HepG2 (cell line): ENCODE data around the gene HMX1. TPM values are rescaled to one million over a fixed set of nuclear protein-coding genes. Genes with fewer than 3 reads are reported as not detected.

Experiments
- ATAC-seq: fragments of 200-7000 bp; cut with Tn5 transposase; 3 replicates; pipeline ENCODE4 v1.9.1; 2020; ENCODE audit warnings: mild to moderate bottlenecking, moderate library complexity
- BruUV-seq: library from RNA; stranded (reverse); fragments of 400-500 nt; replicated peaks from 2 replicates; lab custom pipeline; 2021; lab: Mats Ljungman, UMichigan
- CTCF ChIA-PET: fragments of 300-600 bp; formaldehyde crosslinking; extraction: SDS; loops from one replicate; lab custom pipeline; 2021; ENCODE audit warnings: low total read pairs, inconsistent platforms, low intra/inter-chr PET ratio; lab: Yijun Ruan, JAX
- POLR2A ChIA-PET: fragments of 350-600 bp; sonication (Branson Sonifier 250); formaldehyde crosslinking; loops from one replicate; lab custom pipeline; 2020; ENCODE audit warnings: antibody characterized with exemption, inconsistent platforms; lab: Yijun Ruan, JAX
- DNase-seq: peaks from one replicate; pipeline ENCODE4 v3.0.0-alpha.2; 2015; ENCODE audit warnings: low spot score
- FAIRE-seq: peaks from 3 replicates; lab custom pipeline; 2011; peaks lifted over from hg19 to GRCh38; lab: Jason Lieb, UNC
- H2AFZ ChIP-seq: one replicate; pipeline ENCODE4 v1.6.1; 2011; ENCODE audit warnings: low read length, inconsistent platforms
- H3K27ac ChIP-seq: fragments of 300-600 bp; 3 replicates; pipeline ENCODE4 v1.8.0; 2011; ENCODE audit warnings: mixed run types, mild to moderate bottlenecking, mixed read lengths, low read length, inconsistent platforms; ENCODE audit not compliant: insufficient read depth; ENCODE audit errors: extremely low read length
- H3K27me3 ChIP-seq, 2 experiments: fragments of 200-600 bp in 1 of 2; 2 replicates in 1 of 2; 3 replicates in 1 of 2; pipeline versions ENCODE4 v1.6.0 to v1.8.0; 2011; ENCODE audit warnings: low read length in 2 of 2, mild to moderate bottlenecking in 2 of 2, moderate library complexity in 2 of 2, inconsistent platforms in 1 of 2; ENCODE audit not compliant: insufficient read depth in 2 of 2, control insufficient read depth in 1 of 2
- H3K36me3 ChIP-seq, 2 experiments: fragments of 200-600 bp in 1 of 2; replicated peaks in 1 of 2; 2 replicates in 1 of 2; 3 replicates in 1 of 2; pipeline versions ENCODE4 v1.5.1 to v1.8.0; 2011; ENCODE audit warnings: low read length in 2 of 2, inconsistent platforms in 1 of 2; ENCODE audit not compliant: insufficient read depth in 2 of 2, control insufficient read depth in 1 of 2
- H3K4me1 ChIP-seq: 2 replicates; pipeline ENCODE4 v1.5.1; 2012; ENCODE audit warnings: low read length, inconsistent platforms; ENCODE audit not compliant: insufficient read depth
- H3K4me2 ChIP-seq: 2 replicates; pipeline ENCODE4 v1.6.0; 2011; ENCODE audit warnings: low read depth, low read length, inconsistent platforms
- H3K4me3 ChIP-seq, 3 experiments: fragments of 200-600 bp in 1 of 3; sonication (generic), shearing (Covaris generic) in 1 of 3; replicated peaks in 1 of 3; 2 replicates each; pipeline ENCODE4 v1.5.1; 2011 to 2016; ENCODE audit warnings: low read length in 3 of 3, inconsistent platforms in 2 of 3, low read depth in 2 of 3, mild to moderate bottlenecking in 2 of 3, control low read depth in 1 of 3, mixed read lengths in 1 of 3; ENCODE audit not compliant: insufficient read depth in 1 of 3
- H3K79me2 ChIP-seq: one replicate; pipeline ENCODE4 v1.6.1; 2011; ENCODE audit warnings: low read length, inconsistent platforms; ENCODE audit not compliant: insufficient read depth
- H3K9ac ChIP-seq: 2 replicates; pipeline ENCODE4 v1.6.0; 2011; ENCODE audit warnings: mild to moderate bottlenecking, low read depth, low read length, inconsistent platforms; ENCODE audit not compliant: insufficient read depth
- H3K9me3 ChIP-seq: 2 replicates; pipeline ENCODE4 v1.5.1; 2012; ENCODE audit warnings: mild to moderate bottlenecking, low read length
- H4K20me1 ChIP-seq: 2 replicates; pipeline ENCODE4 v1.6.0; 2011; ENCODE audit warnings: inconsistent platforms, mild to moderate bottlenecking, low read length, moderate library complexity; ENCODE audit not compliant: insufficient read depth
- EZH2 ChIP-seq: conservative IDR thresholded peaks from 2 replicates; pipeline ENCODE4 v1.6.1; 2012; ENCODE audit warnings: mild to moderate bottlenecking, low read depth, low read length, moderate library complexity
- FOSL1 ChIP-seq: sonication (generic); formaldehyde crosslinking; IDR thresholded peaks from 2 replicates; pipeline ENCODE4 v1.9.0; 2021; ENCODE audit warnings: missing genetic modification reagents, borderline replicate concordance
- IKZF1 ChIP-seq: fragments of 450-650 bp; IDR thresholded peaks from 2 replicates; pipeline ENCODE4 v1.7.1; 2016
- KDM4B ChIP-seq: sonication (generic); formaldehyde crosslinking; IDR thresholded peaks from 2 replicates; pipeline ENCODE4 v1.4.0; 2020; ENCODE audit warnings: missing genetic modification reagents
- KLF15 ChIP-seq: sonication (generic); formaldehyde crosslinking; IDR thresholded peaks from 2 replicates; pipeline ENCODE4 v1.8.1; 2023; ENCODE audit warnings: borderline replicate concordance, mild to moderate bottlenecking, inconsistent platforms, missing genetic modification reagents, mixed read lengths
- KLF16 ChIP-seq, 2 experiments: sonication (generic) in 1 of 2; formaldehyde crosslinking in 1 of 2; IDR thresholded peaks; 2 replicates each; pipeline versions ENCODE4 v1.6.1 to v1.8.0; 2016 to 2023; ENCODE audit warnings: missing genetic modification reagents in 2 of 2, missing compliant biosample characterization in 1 of 2
- MTA1 ChIP-seq: sonication (generic); formaldehyde crosslinking; IDR thresholded peaks from 2 replicates; pipeline ENCODE4 v1.4.0; 2020; ENCODE audit warnings: missing genetic modification reagents, mild to moderate bottlenecking, borderline replicate concordance
- NFKB2 ChIP-seq: sonication (generic); formaldehyde crosslinking; IDR thresholded peaks from 2 replicates; pipeline ENCODE4 v1.4.0; 2020; ENCODE audit warnings: missing genetic modification reagents, borderline replicate concordance
- NR1H2 ChIP-seq: sonication (generic); formaldehyde crosslinking; IDR thresholded peaks from 2 replicates; pipeline ENCODE4 v1.8.1; 2022; ENCODE audit warnings: low read depth, missing genetic modification reagents, borderline replicate concordance
- PITX1 ChIP-seq: sonication (generic); formaldehyde crosslinking; IDR thresholded peaks from 2 replicates; pipeline ENCODE4 v1.5.1; 2020; ENCODE audit warnings: mild to moderate bottlenecking, missing genetic modification reagents
- ZFY ChIP-seq: sonication (generic); formaldehyde crosslinking; IDR thresholded peaks from 2 replicates; pipeline ENCODE4 v1.4.0; 2020; ENCODE audit warnings: missing genetic modification reagents
- ZNF101 ChIP-seq: sonication (generic); formaldehyde crosslinking; IDR thresholded peaks from 2 replicates; pipeline ENCODE4 v1.4.0; 2020; ENCODE audit warnings: mild to moderate bottlenecking, low read depth, missing genetic modification reagents, borderline replicate concordance
- ZNF274 ChIP-seq: sonication (generic); formaldehyde crosslinking; IDR thresholded peaks from 2 replicates; pipeline ENCODE4 v1.5.1; 2020; ENCODE audit warnings: mild to moderate bottlenecking, missing genetic modification reagents
- ZNF282 ChIP-seq: fragments of 450-650 bp; IDR thresholded peaks from 2 replicates; pipeline ENCODE4 v1.6.1; 2018; ENCODE audit not compliant: partially characterized antibody
- ZNF619 ChIP-seq: sonication (generic); formaldehyde crosslinking; IDR thresholded peaks from 2 replicates; pipeline ENCODE4 v1.4.0; 2020; ENCODE audit warnings: mild to moderate bottlenecking, missing genetic modification reagents
- WGBS: methylation state at CpG from one replicate; pipeline ENCODE4 v1.1.6; 2017; ENCODE audit warnings: low lambda C conversion rate; 5-methylcytosine and 5-hydroxymethylcytosine counted together
- in situ Hi-C: cut with HindIII; loops from 2 replicates; pipeline ENCODE4 v1.10.0; 2017; ENCODE audit warnings: low pct_unique_long_range_greater_than_20kb; ENCODE audit not compliant: extremely low pct_ligation_motif_present
- intact Hi-C: fragments of 100-400 bp; cut with micrococcal nuclease; formaldehyde crosslinking; loops from one replicate; pipeline ENCODE4 v1.10.0; 2022; ENCODE audit not compliant: unreplicated experiment
- polyA plus RNA-seq, 8 experiments: library from polyadenylated mRNA; depleted of rRNA in 3 of 8; stranded (reverse) in 7 of 8; unstranded in 1 of 8; fragments of >200 nt; fragmentation: Illumina TruSeq in 4 of 8; extraction: Trizol in 4 of 8; gene quantifications; 2 replicates each; pipeline versions ENCODE4 v1.2.1 to v1.2.3, GENCODE V29; 2011 to 2016; ENCODE audit warnings: low read depth in 4 of 8, missing spikeins in 1 of 8, mixed read lengths in 1 of 8; ENCODE audit not compliant: insufficient read depth in 1 of 8
- total RNA-seq, 5 experiments: library from RNA; depleted of rRNA; stranded (reverse); fragments of >200 nt; fragmentation: Illumina TruSeq; extraction: Trizol; gene quantifications; 2 replicates each; pipeline ENCODE4 v1.2.3, GENCODE V29; 2016; ENCODE audit warnings: low read depth in 1 of 5
- TF ChIP-seq, protein P1 (sequence below): sonication (generic); formaldehyde crosslinking; IDR thresholded peaks from 2 replicates; pipeline ENCODE4 v1.9.0; 2022; ENCODE audit warnings: missing genetic modification reagents, mild to moderate bottlenecking, borderline replicate concordance

Gene HMX1
- total and polyA plus RNA-seq, 2 of the 13 experiments (the other 11 are each of a cell fraction or from before 2014, with no cell fraction given), result not detected

DNA sequence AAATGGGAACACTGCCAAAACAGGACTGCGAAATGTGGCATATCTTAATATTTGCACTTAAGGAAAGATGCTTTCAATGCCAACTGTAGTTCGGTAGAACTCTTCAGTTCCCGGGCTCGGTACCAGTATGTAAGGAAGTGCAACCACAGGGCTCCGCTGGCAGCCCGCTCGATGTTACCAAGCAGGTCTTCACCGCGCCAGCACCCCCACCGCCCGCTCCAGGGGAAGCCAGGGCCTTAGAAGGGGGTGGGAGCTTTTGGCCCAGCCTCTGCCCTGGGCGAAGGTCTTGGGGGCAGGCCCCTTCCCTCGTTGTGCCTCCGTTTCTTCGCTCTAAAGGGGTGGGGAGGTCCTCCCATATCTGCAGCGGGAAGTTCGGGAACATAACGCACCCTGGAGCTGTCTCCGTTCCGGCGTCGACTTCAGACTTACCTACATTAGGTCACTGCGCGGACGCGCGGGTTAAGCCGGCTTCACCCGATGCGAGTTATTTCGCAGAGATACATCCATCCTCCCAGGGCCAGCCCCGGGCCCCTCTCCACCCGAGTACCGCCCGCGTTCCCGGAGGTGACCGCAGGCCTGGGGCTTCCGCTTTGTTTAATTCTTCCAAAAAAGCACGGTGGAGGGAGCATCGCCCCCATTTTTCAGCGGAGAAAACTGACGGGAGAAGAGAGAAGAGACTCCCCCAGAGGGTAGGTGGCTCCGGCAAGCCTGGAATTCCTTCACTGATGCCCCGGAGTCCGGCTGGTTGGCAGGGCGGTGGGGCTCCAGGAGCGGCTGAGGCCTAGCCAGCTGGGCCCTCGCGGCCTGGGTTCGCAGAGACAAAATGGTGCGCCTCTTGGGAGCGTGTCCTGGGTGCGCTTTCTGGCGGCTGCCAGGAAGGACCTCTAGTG lies 1.0 kb upstream of the HMX1 start:
- POLR2A ChIA-PET, result no interaction called here
- DNase-seq (no peak), FAIRE-seq (no peak), ATAC-seq (no peak)
- H3K9ac ChIP-seq, result no peak overlapping the region
- H4K20me1 ChIP-seq, result no peaks in the 10 kb centered on the region
- no peaks in the 10 kb centered on the region for H3K4me1 ChIP-seq
- no peak overlapping the region for H3K27ac ChIP-seq
- H3K9me3 ChIP-seq, result no peaks in the 10 kb centered on the region
- no peak overlapping the region for H3K4me3 ChIP-seq
- CTCF ChIA-PET, result no interaction called here
- H3K27me3 ChIP-seq, result peaks cover 4 to 68% of the 10 kb centered on the region in 2 experiments
- in situ Hi-C loops (no loop called here), intact Hi-C loops (no loop called here)
- no peak overlapping the region for H3K4me2 ChIP-seq
- H3K79me2 ChIP-seq, result no peaks in the 10 kb centered on the region
- no TSS peak for BruUV-seq
- no peak overlapping the region for H2AFZ ChIP-seq
- WGBS, result 47% methylated on average over 24 of the region's 55 CpGs
- no peak for TF ChIP-seq MTA1 (CRISPR knock-in tag)
- TF ChIP-seq EZH2, result 0 out of 2 replicates have a peak, but pooled peaks have one; percentile 46
- no peaks in the 10 kb centered on the region for H3K36me3 ChIP-seq

GRCh38 chr4:8870647-8871416 lies 807 bp downstream of the HMX1 start:
- no peak overlapping the region for H2AFZ ChIP-seq
- no peak overlapping the region for H3K4me2 ChIP-seq
- H3K9ac ChIP-seq, result no peak overlapping the region
- 45% methylated on average over 26 of the region's 52 CpGs for WGBS
- no peak overlapping the region for H3K27ac ChIP-seq
- CTCF ChIA-PET, result no interaction called here
- peaks cover 6 to 70% of the 10 kb centered on the region in 2 experiments; a peak in 4 of 5 replicates for H3K27me3 ChIP-seq
- no peak overlapping the region for H3K4me3 ChIP-seq
- BruUV-seq, result no TSS peak
- no peaks in the 10 kb centered on the region for H3K9me3 ChIP-seq
- no peaks in the 10 kb centered on the region for H3K4me1 ChIP-seq
- ATAC-seq (no peak), DNase-seq (no peak), FAIRE-seq (no peak)
- no peaks in the 10 kb centered on the region for H4K20me1 ChIP-seq
- intact Hi-C loops, result no loop called here
- no peaks in the 10 kb centered on the region for H3K79me2 ChIP-seq
- no peaks in the 10 kb centered on the region for H3K36me3 ChIP-seq
- POLR2A ChIA-PET, result no interaction called here
- in situ Hi-C loops, result no loop called here
- TF ChIP-seq ZNF101, result no peak
- no peak for TF ChIP-seq IKZF1
- TF ChIP-seq KLF15 (CRISPR knock-in tag), result no peak
- TF ChIP-seq ZNF274, result no peak
- TF ChIP-seq, protein P1, sequence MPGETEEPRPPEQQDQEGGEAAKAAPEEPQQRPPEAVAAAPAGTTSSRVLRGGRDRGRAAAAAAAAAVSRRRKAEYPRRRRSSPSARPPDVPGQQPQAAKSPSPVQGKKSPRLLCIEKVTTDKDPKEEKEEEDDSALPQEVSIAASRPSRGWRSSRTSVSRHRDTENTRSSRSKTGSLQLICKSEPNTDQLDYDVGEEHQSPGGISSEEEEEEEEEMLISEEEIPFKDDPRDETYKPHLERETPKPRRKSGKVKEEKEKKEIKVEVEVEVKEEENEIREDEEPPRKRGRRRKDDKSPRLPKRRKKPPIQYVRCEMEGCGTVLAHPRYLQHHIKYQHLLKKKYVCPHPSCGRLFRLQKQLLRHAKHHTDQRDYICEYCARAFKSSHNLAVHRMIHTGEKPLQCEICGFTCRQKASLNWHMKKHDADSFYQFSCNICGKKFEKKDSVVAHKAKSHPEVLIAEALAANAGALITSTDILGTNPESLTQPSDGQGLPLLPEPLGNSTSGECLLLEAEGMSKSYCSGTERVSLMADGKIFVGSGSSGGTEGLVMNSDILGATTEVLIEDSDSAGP, result no peak
- no peak for TF ChIP-seq ZFY
- no peak for TF ChIP-seq NR1H2 (CRISPR knock-in tag)
- TF ChIP-seq KLF16 (CRISPR knock-in tag; IDR thresholded peaks at IDR 0.05), result no peak
- TF ChIP-seq ZNF619 (CRISPR knock-in tag), result no peak
- TF ChIP-seq PITX1 (CRISPR knock-in tag), result no peak
- no peak for TF ChIP-seq ZNF282
- TF ChIP-seq NFKB2 (CRISPR knock-in tag), result no peak
- no peak for TF ChIP-seq KDM4B (CRISPR knock-in tag)
- no peak for TF ChIP-seq FOSL1 (CRISPR knock-in tag)
